Panc1 (cell line): ENCODE data around the gene VPS18.

Experiments used
- POLR2AphosphoS5 ChIP-seq: IDR thresholded peaks from 2 replicates; pipeline ENCODE4 v1.6.1; 2012; ENCODE audit warnings: mild to moderate bottlenecking, low read depth, low read length, moderate library complexity
- TCF7L2 ChIP-seq: IDR thresholded peaks from 2 replicates; pipeline ENCODE4 v1.6.1; 2011; ENCODE audit warnings: mild to moderate bottlenecking, low read depth, low read length, inconsistent platforms
- TF ChIP-seq, protein P1 (sequence below): fragments of 450-650 bp; IDR thresholded peaks from 2 replicates; pipeline ENCODE4 v1.5.1; 2017; ENCODE audit warnings: mild to moderate bottlenecking
- TF ChIP-seq, protein P2 (sequence below), 2 experiments: IDR thresholded peaks; 2 replicates each; pipeline ENCODE4 v1.6.1; 2011 to 2012; ENCODE audit warnings: low read depth in 2 of 2, control low read depth in 1 of 2, low read length in 1 of 2, mild to moderate bottlenecking in 1 of 2, moderate library complexity in 1 of 2; ENCODE audit not compliant: insufficient read depth in 1 of 2

- TF ChIP-seq TCF7L2: no peak
- TF ChIP-seq, protein P1, sequence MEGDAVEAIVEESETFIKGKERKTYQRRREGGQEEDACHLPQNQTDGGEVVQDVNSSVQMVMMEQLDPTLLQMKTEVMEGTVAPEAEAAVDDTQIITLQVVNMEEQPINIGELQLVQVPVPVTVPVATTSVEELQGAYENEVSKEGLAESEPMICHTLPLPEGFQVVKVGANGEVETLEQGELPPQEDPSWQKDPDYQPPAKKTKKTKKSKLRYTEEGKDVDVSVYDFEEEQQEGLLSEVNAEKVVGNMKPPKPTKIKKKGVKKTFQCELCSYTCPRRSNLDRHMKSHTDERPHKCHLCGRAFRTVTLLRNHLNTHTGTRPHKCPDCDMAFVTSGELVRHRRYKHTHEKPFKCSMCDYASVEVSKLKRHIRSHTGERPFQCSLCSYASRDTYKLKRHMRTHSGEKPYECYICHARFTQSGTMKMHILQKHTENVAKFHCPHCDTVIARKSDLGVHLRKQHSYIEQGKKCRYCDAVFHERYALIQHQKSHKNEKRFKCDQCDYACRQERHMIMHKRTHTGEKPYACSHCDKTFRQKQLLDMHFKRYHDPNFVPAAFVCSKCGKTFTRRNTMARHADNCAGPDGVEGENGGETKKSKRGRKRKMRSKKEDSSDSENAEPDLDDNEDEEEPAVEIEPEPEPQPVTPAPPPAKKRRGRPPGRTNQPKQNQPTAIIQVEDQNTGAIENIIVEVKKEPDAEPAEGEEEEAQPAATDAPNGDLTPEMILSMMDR: no peak
- TF ChIP-seq POLR2AphosphoS5: no peak
- TF ChIP-seq, protein P2, sequence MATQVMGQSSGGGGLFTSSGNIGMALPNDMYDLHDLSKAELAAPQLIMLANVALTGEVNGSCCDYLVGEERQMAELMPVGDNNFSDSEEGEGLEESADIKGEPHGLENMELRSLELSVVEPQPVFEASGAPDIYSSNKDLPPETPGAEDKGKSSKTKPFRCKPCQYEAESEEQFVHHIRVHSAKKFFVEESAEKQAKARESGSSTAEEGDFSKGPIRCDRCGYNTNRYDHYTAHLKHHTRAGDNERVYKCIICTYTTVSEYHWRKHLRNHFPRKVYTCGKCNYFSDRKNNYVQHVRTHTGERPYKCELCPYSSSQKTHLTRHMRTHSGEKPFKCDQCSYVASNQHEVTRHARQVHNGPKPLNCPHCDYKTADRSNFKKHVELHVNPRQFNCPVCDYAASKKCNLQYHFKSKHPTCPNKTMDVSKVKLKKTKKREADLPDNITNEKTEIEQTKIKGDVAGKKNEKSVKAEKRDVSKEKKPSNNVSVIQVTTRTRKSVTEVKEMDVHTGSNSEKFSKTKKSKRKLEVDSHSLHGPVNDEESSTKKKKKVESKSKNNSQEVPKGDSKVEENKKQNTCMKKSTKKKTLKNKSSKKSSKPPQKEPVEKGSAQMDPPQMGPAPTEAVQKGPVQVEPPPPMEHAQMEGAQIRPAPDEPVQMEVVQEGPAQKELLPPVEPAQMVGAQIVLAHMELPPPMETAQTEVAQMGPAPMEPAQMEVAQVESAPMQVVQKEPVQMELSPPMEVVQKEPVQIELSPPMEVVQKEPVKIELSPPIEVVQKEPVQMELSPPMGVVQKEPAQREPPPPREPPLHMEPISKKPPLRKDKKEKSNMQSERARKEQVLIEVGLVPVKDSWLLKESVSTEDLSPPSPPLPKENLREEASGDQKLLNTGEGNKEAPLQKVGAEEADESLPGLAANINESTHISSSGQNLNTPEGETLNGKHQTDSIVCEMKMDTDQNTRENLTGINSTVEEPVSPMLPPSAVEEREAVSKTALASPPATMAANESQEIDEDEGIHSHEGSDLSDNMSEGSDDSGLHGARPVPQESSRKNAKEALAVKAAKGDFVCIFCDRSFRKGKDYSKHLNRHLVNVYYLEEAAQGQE (IDR thresholded peaks at IDR 0.05; ENCODE audit: insufficient read depth in 1 of 2, low read depth in 2 of 2, low read length in 1 of 2): no peak
Measured at GRCh38 chr15:40933517-40933902, 39.3 kb downstream of the VPS18 start.
